Activated CD4-positive, alpha-beta T cell treated with anti-CD3 and anti-CD28 coated beads for 48 hours (primary cell): ENCODE measurements around the gene ADAMTS19.
"Not testable (repeated sequence)": the region's sequence is repeated elsewhere in the genome, so short reads cannot be mapped to it uniquely, and the experiment has no call there.

Source experiments
- DNase-seq: peaks from one replicate; pipeline ENCODE4 v3.0.0-alpha.2; 2020

The ADAMTS19 gene

DNA sequence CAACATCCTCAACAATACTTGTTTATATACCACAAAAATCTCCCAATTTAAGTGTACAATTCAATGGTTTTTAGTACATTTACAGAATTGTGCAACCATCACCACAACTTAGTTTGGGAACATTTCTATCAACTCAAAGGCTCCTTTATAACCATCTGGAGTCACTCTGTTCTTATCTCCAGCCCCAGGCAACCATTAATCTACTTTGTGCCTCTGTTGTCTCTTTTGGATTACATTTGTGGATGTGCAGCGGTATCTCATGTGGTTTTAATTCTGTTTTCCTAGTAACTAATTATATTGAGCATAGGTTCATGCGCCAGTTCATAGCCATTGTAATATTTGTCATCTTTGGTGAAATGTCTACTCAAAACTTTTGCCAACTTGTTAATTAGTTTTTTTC is 14.4 kb downstream of the ADAMTS19 start:
- no peak for DNase-seq

DNA sequence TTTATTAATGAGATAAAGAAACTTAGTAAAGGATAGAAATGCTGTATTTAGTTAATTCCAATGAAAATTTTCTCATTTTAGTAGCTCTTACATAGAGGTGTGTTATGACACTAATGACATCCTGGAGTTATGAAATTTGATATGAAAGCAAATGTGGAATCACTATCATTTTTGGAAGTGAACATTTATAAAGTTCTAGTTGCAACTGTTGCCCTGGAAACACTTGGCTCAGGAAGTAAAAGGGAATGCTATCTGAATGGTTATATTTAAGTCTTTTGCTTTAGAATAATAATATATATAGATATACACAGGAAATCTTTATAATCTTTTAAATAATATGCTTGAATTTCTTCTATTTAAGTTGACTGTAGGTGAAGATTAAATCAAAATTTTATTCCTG is 16.7 kb downstream of the ADAMTS19 start:
- DNase-seq: no peak

GRCh38 chr5:129477532-129477931 is 17.4 kb downstream of the ADAMTS19 start:
- no peak for DNase-seq

GRCh38 chr5:129481161-129481560 is 21.1 kb downstream of the ADAMTS19 start:
- DNase-seq: no peak

GRCh38 chr5:129496421-129496820 is 36.3 kb downstream of the ADAMTS19 start:
- DNase-seq: no peak

DNA sequence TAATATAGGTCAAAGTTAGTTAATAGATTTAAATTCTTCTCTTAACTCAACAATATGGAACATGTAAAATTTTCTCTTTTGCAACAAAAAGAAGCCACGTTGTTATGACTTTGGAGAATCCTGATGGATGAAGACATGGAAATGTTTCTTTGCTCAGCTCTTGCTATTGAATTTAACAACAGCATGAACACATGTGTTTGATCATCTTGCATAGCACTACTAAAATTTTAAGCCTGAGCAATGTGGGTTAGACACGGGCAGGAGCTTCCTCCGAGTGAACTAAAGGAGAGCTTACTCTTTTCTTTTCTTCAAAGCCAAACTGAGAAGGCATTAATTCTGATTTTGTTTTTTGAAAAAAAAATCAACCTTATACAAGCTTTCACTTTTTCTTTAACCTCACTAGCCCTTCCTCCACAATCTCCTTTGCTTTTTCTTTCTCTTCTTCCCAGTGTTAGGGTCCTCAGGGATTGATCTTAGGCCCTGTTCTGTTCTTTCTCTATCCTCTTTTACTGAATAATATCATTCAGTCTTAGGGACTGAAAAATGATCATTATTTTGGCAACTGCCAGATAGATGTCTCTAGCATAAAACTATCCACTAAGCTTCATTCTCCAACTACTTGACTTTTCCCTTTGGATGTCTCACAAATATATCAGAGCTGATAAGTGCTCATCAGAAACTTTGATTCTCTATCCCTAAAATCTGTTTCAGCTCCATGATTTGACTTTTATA is 36.9 kb downstream of the ADAMTS19 start:
- DNase-seq: no peak

DNA sequence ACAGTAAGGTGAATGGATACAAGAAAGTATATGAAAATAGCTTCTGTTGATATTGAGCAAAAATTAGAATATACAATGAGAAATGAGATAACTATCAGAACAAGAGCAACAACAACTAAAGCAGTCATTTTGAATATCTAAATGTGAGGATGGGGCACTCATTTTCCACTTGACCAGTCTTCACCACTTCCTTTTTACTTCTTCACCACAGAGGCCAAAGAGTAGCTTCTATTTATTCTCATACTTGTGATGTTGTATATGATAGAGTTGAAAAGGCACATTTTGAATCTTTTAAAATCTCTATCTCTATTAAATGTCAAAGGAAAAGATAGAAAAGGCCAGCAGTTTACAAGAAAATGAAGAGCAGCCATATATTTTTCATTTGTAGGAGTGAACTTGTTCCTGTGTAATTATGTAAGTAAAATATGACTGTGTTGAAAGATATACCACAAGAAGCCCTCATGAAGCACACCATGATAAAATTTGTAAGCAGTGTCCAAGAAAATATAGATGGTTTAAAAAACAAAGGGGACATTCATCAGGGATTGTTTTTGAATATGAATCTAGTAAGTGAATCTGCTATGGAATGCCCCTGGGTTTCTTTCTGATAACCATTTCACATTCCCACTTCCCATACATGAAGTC is 39.2 kb downstream of the ADAMTS19 start:
- DNase-seq: no peak

- DNase-seq: no peak
Measured at GRCh38 chr5:129500101-129500500, 40.0 kb downstream of the ADAMTS19 start.

GRCh38 chr5:129506086-129506485 is 46.0 kb downstream of the ADAMTS19 start:
- DNase-seq: no peak

DNA sequence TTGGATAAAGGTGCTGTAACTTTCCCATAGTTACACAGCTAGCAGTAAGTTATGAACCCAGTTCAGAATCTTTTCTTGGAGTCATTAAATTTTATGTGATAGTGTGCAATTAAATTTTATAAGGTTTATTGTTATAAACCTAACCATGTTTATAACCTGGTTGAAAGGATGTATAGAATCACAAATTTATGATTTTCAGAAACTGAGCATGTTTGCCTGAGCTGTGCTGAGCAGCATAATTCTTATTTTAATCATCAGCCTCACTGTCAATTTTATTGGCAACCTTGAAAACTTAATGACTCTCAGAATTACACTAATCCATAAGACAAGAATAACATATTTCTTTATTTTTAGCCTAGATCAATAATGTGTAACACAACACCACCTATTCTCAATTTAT is 46.9 kb downstream of the ADAMTS19 start:
- DNase-seq: no peak

- DNase-seq: no peak
Measured at GRCh38 chr5:129507527-129507926, 47.4 kb downstream of the ADAMTS19 start.

DNA sequence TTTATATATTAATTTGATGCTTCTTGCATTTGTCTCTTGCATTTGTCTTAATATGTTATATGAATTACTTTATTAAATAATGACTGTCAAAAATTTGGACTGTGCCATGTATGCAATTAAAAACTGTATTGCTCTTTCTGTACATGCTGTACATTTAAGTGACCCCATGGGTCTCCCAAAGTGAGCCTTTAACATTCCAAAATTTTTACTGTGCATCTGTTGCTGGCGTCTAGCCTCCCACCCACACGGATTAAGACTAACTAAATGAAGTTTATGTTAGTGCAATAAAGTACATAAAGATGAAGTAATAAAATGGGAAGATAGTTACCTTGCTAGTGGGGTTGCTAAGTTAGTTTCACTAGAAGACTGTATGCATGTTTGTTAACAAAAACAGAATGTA is 48.5 kb downstream of the ADAMTS19 start:
- no peak for DNase-seq

- no peak for DNase-seq
Measured at GRCh38 chr5:129509363-129509975, 49.4 kb downstream of the ADAMTS19 start.

GRCh38 chr5:129511291-129511690 is 51.2 kb downstream of the ADAMTS19 start:
- DNase-seq: no peak

- no peak for DNase-seq
Measured at GRCh38 chr5:129541051-129541450, 81.0 kb downstream of the ADAMTS19 start.

GRCh38 chr5:129541648-129542251 is 81.7 kb downstream of the ADAMTS19 start:
- DNase-seq: no peak

DNA sequence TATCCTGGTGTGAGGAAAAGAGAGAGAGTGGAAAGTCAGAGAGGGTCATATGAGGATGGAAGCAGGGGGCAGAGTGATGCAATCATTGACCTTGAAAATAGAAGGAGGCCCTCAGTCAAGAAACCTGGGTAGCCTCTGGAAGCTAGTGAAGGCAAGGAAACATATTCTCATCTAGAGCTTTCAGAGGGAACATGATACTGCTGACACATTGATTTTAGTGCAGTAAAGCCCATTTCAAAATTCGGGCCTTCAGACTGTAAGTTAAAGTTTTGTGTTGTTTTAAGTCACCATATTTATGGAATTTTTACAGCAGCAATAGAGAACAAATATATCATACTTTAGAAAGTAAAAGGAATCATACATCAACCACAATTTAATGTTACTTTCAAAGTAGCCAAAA is 87.0 kb downstream of the ADAMTS19 start:
- no peak for DNase-seq

DNA sequence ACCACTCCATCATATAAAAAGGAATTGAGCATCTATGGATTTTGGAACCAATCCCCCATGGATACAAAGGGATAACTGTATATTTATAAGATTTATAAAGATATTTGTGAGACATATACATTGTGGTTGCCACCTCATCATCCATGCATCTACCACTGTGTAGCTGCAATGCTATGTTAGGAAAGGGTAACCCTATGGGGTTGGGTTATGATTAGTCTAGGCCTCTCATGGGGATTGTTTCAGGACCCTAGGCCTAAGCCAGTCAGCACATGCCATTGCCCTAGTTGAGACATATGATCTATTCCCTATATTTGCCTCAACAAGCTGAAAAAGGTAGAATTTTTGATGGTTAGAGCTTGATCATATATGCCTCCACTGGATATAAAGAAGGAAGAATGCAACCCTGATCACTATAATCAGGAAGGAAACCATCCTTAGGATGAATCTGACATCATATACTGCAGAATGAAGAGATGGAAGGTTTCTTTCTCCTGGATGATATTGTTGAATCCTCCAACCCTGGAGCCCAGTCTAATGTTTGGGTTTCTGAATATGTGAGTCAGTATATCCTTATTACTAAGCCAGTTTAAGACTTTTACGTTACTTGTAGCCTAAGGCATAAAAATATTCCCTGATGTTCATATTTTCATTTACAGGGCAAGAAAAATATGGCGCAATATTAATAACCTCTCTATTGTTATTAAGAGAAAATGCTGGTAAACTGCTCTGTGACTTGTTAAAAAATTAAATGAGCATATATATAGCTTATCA is 94.2 kb downstream of the ADAMTS19 start:
- DNase-seq: no peak

DNA sequence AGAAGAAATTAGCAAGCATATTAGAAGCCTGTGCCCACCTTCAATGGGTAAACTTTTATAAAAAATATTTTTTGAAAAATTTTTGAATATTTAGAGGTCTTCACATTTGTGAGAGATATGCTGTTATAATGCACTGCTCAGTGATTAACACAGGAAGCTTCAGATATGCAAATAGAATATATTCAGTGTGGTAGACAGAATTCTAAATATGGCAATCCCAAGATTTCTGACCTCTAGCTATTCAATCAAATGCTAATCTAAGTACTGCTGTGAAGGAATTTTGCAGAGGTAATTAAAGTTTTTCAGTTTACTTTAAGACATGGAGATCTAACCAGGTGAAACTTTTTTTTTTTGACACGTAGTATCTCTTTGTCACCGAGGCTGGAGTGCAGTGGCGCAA is 103.5 kb downstream of the ADAMTS19 start:
- no peak for DNase-seq

- no peak for DNase-seq
Measured at GRCh38 chr5:129569295-129569694, 109.2 kb downstream of the ADAMTS19 start.

DNA sequence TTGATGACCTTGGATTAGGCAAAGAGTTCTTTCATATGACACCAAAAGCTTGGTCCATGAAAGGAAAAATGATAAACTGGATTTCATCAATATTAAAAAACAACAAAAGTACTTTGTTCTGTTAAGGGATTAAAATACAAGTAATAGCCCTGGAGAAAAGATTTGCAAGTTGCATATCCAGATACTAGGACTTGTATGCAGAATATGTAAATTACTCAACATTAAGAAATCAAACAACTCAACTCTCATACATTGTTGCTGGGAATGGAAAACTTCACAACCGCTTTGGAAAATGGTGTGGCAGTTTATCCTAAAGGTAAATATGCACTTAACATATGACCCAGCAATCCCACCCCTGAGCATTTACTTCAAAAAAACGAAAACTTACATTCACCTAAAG is 112.0 kb downstream of the ADAMTS19 start:
- DNase-seq: no peak

- not testable (repeated sequence) for DNase-seq
Measured at GRCh38 chr5:129584496-129584895, 124.4 kb downstream of the ADAMTS19 start.

DNA sequence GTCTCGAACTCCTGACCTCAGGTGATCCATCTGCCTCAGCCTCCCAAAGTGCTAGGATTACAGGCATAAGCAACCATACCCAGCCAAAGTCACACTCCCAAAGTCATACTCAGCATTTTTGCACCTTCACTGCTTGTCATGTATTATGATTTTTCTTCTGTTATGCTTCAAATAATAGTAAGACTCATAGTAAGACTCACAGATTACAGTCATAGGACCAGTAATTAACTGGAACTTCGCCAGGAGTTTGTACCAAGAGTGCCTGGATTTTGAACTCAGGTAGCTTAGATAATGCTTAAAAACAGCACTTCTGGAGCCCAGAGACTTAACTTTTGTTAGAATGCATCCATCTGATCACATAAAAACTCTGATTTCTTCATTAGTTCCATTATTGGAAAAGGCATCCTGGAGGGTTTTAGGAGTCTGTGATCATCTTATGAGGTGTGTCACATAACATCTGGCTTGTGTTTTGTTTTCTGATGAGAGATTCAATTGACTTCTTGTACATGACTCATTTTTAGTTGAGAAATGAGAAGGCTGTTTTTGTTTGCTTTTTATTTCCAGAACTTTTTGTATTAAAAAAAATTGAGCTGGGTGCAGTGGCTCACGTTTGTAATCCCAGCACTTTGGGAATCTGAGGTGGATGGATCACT is 131.5 kb downstream of the ADAMTS19 start:
- DNase-seq: no peak
